ENCODE measurements around the gene TENM4. TPM values are rescaled to one million over a fixed set of nuclear protein-coding genes. Genes with fewer than 3 reads are reported as not detected.

The TENM4 gene
- polyA plus RNA-seq, 3 donors: 0.31 to 1.7 TPM; not detected in 1

- H3K36me3 ChIP-seq (replicated peaks in 1 of 2; ENCODE audit: control insufficient read depth in 1 of 2, insufficient read depth in 2 of 2, low read length in 2 of 2): no peaks in the 10 kb centered on the region
- H2AFZ ChIP-seq (ENCODE audit: insufficient read depth, low read depth, low read length, poor library complexity, severe bottlenecking): no peak overlapping the region
- no peak overlapping the region for H3K4me2 ChIP-seq (replicated peaks; ENCODE audit: extremely low read depth, low read length, poor library complexity, severe bottlenecking)
- H3K4me3 Mint-ChIP-seq: peak overlapping the region in 1 of 2 donors; percentile 3
- WGBS (ENCODE audit: insufficient coverage): 70% methylated on average over 5 of the region's 5 CpGs
- no peak overlapping the region for H3K9ac ChIP-seq (ENCODE audit: insufficient read depth, low read length, poor library complexity, severe bottlenecking)
- H3K27ac Mint-ChIP-seq: peak overlapping the region in 1 of 7 donors; percentile 5
- H3K4me1 ChIP-seq (ENCODE audit: control insufficient read depth in 1 of 2, insufficient read depth in 2 of 2, low read length in 2 of 2): peaks cover 14 to 20% of the 10 kb centered on the region in 2 donors
- peaks cover 4 to 18% (median 18%) of the 10 kb centered on the region in 3 donors for H3K27me3 Mint-ChIP-seq (ENCODE audit: low read depth in 3 of 3)
- H3K27ac ChIP-seq (ENCODE audit: low read depth in 1 of 2, low read length in 2 of 2): no peak overlapping the region
- no peaks in the 10 kb centered on the region for H3K79me2 ChIP-seq (ENCODE audit: insufficient read depth, low read length)
- H4K20me1 ChIP-seq (ENCODE audit: insufficient read depth, low read length): no peaks in the 10 kb centered on the region
- H3K9me3 Mint-ChIP-seq: peaks cover 0 to 3% (median 0%) of the 10 kb centered on the region in 7 donors
- no peak overlapping the region for H3K4me3 ChIP-seq (replicated peaks in 1 of 3; ENCODE audit: low read depth in 2 of 3, low read length in 3 of 3)
- H3K9me3 ChIP-seq (replicated peaks in 1 of 2; ENCODE audit: control insufficient read depth in 1 of 2, insufficient read depth in 1 of 2, low read length in 2 of 2): no peaks in the 10 kb centered on the region
- DNase-seq: no peak
- peaks cover 3% of the 10 kb centered on the region for H3K4me1 Mint-ChIP-seq
- TF ChIP-seq CTCF (IDR thresholded peaks at IDR 0.05): no peak
- peaks cover 0 to 2% of the 10 kb centered on the region in 2 donors for H3K36me3 Mint-ChIP-seq
- intact Hi-C loops (cut with micrococcal nuclease): no loop called here
- H3K27me3 ChIP-seq (ENCODE audit: control insufficient read depth in 2 of 2, insufficient read depth in 2 of 2, low read length in 2 of 2): peaks cover 8 to 11% of the 10 kb centered on the region in 2 donors
These were observed 599.3 kb downstream of the TENM4 start for GRCh38 chr11:78841456-78842060.

- H3K27me3 ChIP-seq (ENCODE audit: control insufficient read depth in 2 of 2, insufficient read depth in 2 of 2, low read length in 2 of 2): peaks cover 7% of the 10 kb centered on the region in 2 donors
- Mint-ChIP-seq H3K9me3 (peaks cover 0 to 3% (median 0%) of the 10 kb centered on the region in 7 donors), H3K36me3 (peaks cover 0 to 2% of the 10 kb centered on the region in 2 donors), H3K4me1 (peaks cover 3% of the 10 kb centered on the region), H3K27me3 (ENCODE audit: low read depth in 3 of 3) (peaks cover 4 to 19% (median 15%) of the 10 kb centered on the region in 3 donors), H3K27ac (peak overlapping the region in 3 of 7 donors; percentile 27 to 80 (median 77)), H3K4me3 (peak overlapping the region in 1 of 2 donors; percentile 46)
- H3K27ac ChIP-seq (ENCODE audit: low read depth in 1 of 2, low read length in 2 of 2): no peak overlapping the region
- no peaks in the 10 kb centered on the region for H3K79me2 ChIP-seq (ENCODE audit: insufficient read depth, low read length)
- no peak overlapping the region for H3K4me2 ChIP-seq (replicated peaks; ENCODE audit: extremely low read depth, low read length, poor library complexity, severe bottlenecking)
- no peaks in the 10 kb centered on the region for H3K9me3 ChIP-seq (replicated peaks in 1 of 2; ENCODE audit: control insufficient read depth in 1 of 2, insufficient read depth in 1 of 2, low read length in 2 of 2)
- intact Hi-C loops (cut with micrococcal nuclease): no loop called here
- peaks cover 14 to 20% of the 10 kb centered on the region in 2 donors for H3K4me1 ChIP-seq (ENCODE audit: control insufficient read depth in 1 of 2, insufficient read depth in 2 of 2, low read length in 2 of 2)
- no peaks in the 10 kb centered on the region for H4K20me1 ChIP-seq (ENCODE audit: insufficient read depth, low read length)
- no peak overlapping the region for H3K4me3 ChIP-seq (replicated peaks in 1 of 3; ENCODE audit: low read depth in 2 of 3, low read length in 3 of 3)
- peak in 2 of 3 donors; percentile 18 to 39 for DNase-seq
- no peak overlapping the region for H3K9ac ChIP-seq (ENCODE audit: insufficient read depth, low read length, poor library complexity, severe bottlenecking)
- no peaks in the 10 kb centered on the region for H3K36me3 ChIP-seq (replicated peaks in 1 of 2; ENCODE audit: control insufficient read depth in 1 of 2, insufficient read depth in 2 of 2, low read length in 2 of 2)
- H2AFZ ChIP-seq (ENCODE audit: insufficient read depth, low read depth, low read length, poor library complexity, severe bottlenecking): no peak overlapping the region
- no peak for TF ChIP-seq CTCF (IDR thresholded peaks at IDR 0.05)
- WGBS (ENCODE audit: insufficient coverage): 90% methylated on average over 2 of the region's 4 CpGs
These were observed 600.2 kb downstream of the TENM4 start for GRCh38 chr11:78840623-78841022.

Measured in CD14-positive monocyte (primary cell).